NCI-H1436 treated with DMSO at 0.1 percent for 48 hours (cell line): ENCODE measurements around the gene BRCC3.
"Not testable (repeated sequence)": the region's sequence is repeated elsewhere in the genome, so short reads cannot be mapped to it uniquely, and the experiment has no call there.

Source experiments
- DNase-seq: peaks from one replicate; lab custom pipeline; 2025; lab: John Stamatoyannopoulos, UW

Gene BRCC3

DNA sequence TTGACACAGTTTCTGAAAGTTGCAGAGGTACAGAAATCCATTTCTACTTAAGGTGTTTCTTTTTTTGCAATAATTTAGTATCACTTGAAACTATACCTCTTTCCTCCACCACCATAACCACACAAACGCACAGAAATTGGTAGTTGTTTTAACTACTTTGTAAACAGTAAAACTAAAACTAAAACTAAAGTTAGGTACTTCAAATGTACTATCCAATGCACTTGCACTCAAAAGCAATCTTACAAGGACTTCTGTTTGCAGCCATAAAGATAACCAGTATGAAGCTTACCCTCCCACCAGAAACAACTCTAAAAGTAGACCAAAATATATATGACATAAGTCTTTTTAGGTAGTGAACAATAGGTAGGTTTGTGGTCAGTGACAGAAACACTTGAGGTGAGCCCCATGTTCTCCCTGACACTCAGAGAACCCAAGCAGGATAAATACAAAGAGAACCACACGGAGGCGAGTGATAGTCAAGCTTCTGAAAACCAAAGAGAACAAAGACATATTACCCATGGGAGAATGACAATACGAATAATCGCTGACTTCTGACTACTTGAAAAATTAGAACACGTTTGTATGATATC is 72.7 kb downstream of the BRCC3 start:
- DNase-seq: no peak

- DNase-seq: no peak
Observed at GRCh38 chrX:155144926-155145325, 73.6 kb downstream of the BRCC3 start.

DNA sequence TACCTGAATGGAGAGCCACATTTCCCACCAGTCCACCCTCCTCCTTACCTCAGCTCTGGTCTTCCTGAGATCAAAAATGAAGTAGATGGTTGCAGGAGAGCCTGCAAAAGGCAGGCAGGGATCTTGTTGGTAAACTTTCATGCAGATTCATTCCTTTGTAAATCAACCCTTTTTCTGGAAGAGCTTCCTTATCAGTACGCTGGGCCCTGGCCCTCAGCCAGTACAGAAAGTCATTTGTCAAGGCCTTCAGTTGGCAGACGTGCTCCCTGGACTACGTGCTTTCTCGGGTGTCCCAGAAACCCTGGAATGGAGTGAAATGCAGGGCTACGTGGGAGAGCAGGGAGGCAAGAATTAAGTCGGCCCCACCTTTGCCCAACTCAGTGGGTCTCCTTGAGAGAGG is 76.3 kb downstream of the BRCC3 start:
- DNase-seq: not testable (repeated sequence)

- not testable (repeated sequence) for DNase-seq
Observed at GRCh38 chrX:155148166-155148565, 76.9 kb downstream of the BRCC3 start.

GRCh38 chrX:155148724-155149537 is 77.6 kb downstream of the BRCC3 start:
- DNase-seq: no peak

DNA sequence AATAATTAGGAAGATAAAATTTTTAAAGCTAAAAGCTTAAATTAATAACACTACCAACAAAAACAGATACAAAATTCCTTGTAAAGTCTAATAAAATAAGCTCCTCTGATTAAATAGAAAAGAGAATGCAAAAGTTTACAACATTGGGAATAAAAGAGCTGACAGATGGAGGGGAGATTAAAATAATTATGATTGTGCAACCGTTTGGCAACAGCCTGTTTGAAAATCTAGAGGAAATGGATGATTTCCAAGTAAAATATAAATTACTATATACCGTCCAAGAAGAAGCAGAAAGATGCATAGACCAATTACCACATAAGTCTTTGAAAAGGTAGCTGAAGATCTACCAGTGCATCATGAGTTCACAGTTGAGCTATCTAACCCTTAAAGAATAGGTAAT is 98.6 kb downstream of the BRCC3 start:
- no peak for DNase-seq
